Tibial nerve (tissue), 4 donors: ENCODE results near the gene TSPO.

Source experiments
- CTCF ChIP-seq, 5 experiments: fragments of 200-600 bp in 3 of 5; fragments of 450-650 bp in 2 of 5; sonication (generic) in 3 of 5; IDR thresholded peaks; one replicate each; pipeline ENCODE4 v1.5.1; 2016 to 2019; ENCODE audit warnings: antibody characterized with exemption in 5 of 5, mild to moderate bottlenecking in 3 of 5, moderate library complexity in 2 of 5
- EP300 ChIP-seq, 2 donors: sonication (generic); formaldehyde crosslinking; IDR thresholded peaks; one replicate each; pipeline ENCODE4 v1.6.1; 2017; ENCODE audit warnings: antibody characterized with exemption in 2 of 2, mild to moderate bottlenecking in 1 of 2
- POLR2A ChIP-seq, 2 donors: fragments of 450-650 bp; IDR thresholded peaks; one replicate each; pipeline ENCODE4 v1.6.1; 2017; ENCODE audit warnings: antibody characterized with exemption in 2 of 2, mild to moderate bottlenecking in 2 of 2, moderate library complexity in 2 of 2

GRCh38 chr22:43135565-43135964 is 15.8 kb upstream of the TSPO start:
- TF ChIP-seq CTCF (IDR thresholded peaks at IDR 0.05) = no peak
- TF ChIP-seq POLR2A (IDR thresholded peaks at IDR 0.05) = no peak
- TF ChIP-seq EP300 (IDR thresholded peaks at IDR 0.05) = no peak
